ENCODE data around the gene S1PR3.

- TF ChIP-seq CTCF (conservative IDR thresholded peaks at IDR 0.05; ENCODE audit: low read depth, low read length) (no peak), EZH2phosphoT487 (IDR thresholded peaks at IDR 0.05; ENCODE audit: borderline replicate concordance, low read length) (no peak), EZH2 (IDR thresholded peaks at IDR 0.05; ENCODE audit: low read length, unreplicated experiment) (no peak)
These were observed 24.1 kb downstream of the S1PR3 start for GRCh38 chr9:89015336-89015735.
